HL-60/S4 (cell line): ENCODE data around the gene P2RY8.
"Not testable (repeated sequence)": the region's sequence is repeated elsewhere in the genome, so short reads cannot be mapped to it uniquely, and the experiment has no call there.

Experiments used
- in situ Hi-C: fragments of 300-500 bp; cut with MboI; formaldehyde crosslinking; loops from 2 replicates; pipeline ENCODE4 v1.14.3; 2022; ENCODE audit warnings: low sequenced_read_pairs

Gene P2RY8

DNA sequence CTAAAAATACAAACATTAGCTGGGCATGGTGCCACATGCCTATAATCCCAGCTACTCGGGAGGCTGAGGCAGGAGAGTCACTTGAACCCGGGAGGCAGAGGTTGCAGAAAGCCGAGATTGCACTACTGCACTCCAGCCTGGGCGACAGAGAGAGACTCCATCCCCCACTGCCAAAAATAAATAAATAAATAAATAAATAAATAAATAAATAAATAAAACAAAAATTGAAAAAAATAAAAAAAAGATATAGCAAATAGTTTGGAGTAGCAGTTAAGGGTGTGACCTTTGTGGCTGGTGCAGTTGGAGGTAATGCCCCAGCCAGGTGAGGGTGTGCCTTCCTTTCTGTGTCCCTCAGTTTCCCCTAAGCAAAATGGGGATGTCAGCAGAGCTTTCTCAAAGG, 14.1 kb downstream of the P2RY8 start:
- in situ Hi-C loops, result not testable (repeated sequence)

GRCh38 chrX:1521459-1521956, 15.5 kb downstream of the P2RY8 start:
- in situ Hi-C loops, result no loop called here

- in situ Hi-C loops, result no loop called here
These were observed 16.6 kb downstream of the P2RY8 start for GRCh38 chrX:1520350-1520749.

DNA sequence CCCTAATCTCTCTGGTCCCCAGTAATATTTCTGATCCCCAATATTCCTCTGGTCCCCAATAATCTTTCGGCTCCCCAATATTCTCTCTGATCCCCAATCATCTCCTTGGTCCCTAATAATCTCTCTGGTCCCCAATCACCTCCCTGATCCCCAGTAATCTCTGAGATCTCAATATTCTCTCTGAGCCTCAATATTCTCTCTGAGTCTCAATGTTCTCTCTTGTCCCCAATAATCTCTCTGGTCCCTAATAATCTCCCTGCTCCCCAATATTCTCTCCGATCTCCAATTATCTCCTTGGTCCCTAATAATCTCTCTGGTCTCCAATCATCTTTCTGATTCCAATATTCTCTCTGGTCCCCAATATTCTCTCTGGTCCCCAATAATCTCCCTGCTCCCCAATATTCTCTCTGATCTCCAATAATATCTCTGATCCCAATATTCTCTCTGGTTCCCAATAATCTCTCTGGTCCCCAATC, 17.9 kb downstream of the P2RY8 start:
- in situ Hi-C loops, result no loop called here

GRCh38 chrX:1518512-1518911, 18.5 kb downstream of the P2RY8 start:
- in situ Hi-C loops, result no loop called here

DNA sequence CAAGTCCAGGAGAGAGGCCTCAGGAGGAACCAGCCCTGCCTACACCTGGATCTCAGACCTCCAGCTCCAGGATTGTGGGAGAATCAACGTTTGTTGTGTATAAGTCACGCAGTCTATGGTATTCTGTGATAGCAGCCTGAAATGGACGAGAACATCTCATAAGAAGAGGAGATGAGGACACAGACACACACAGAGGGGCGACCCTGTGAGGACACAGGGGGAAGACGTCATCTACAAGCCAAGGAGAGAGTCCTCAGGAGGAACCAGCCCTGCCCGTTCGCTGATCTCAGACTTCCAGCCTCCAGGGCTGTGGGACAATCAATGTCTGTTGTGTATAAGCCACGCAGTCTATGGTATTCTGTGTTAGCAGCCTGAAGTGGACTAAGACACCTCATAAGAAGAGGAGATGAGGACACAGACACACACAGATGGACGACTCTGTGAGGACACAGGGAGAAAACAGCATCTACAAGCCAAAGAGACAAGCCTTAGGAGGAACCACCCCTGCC, 20.3 kb downstream of the P2RY8 start:
- in situ Hi-C loops, result no loop called here

DNA sequence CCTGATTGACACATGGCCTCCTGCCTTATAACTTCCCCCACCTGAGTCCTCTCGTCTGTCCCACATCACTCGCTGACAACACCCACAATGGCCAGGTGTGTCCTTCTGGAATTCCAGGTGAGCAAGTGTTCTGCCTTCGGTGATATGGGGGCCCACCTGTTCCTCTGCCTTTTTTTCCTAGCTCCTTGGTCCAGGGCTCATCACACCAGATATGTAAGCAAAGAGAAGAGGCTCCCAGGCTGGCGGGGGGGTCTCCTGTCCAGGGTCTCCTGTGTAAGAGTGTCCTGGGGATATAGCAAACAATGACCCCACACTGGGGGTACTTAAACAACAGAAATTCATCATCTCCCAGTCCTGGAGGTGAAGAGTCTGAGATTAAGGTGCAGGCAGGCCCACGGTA, 25.2 kb downstream of the P2RY8 start:
- in situ Hi-C loops, result no loop called here

- in situ Hi-C loops, result no loop called here
These were observed 25.8 kb downstream of the P2RY8 start for GRCh38 chrX:1511150-1511549.

GRCh38 chrX:1507511-1508463, 29.2 kb downstream of the P2RY8 start:
- in situ Hi-C loops, result no loop called here

DNA sequence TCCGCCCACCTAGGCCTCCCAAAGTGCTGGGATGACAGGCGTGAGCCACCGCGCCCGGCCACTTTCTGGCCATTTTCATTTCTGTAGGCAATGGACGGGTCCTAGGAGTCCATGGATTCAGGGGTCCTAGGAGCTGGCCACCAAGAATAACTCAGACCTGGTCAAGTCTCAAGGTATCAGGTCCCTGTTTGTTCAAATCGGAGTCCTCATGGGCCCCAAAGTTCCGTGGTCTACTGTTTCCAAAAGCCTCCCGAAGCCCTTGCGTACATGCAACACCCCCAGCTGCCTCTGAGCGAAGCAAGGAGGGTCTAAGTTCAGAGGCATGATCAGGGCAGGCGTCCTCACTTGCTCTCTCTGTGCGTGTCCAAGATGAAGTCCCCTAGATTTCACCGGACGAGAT, 30.1 kb downstream of the P2RY8 start:
- in situ Hi-C loops, result no loop called here

DNA sequence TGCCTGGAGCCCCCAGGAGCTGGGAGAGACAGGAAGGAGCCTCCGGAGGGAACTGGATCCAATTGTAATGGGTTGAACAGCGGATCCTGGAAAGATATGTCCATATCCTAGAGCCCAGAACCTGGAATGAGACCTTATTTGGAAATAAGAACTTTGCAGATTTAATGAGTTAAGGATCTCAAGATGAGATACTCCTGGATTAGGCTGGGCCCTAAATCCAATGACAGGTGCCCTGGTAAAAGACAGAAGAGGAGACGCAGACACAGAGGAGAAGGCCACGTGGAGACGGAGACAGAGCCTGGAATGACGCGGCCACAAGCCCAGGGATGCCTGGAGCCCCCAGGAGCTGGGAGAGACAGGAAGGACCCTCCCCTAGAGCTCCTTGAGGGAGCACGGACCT, 34.1 kb downstream of the P2RY8 start:
- in situ Hi-C loops, result no loop called here

DNA sequence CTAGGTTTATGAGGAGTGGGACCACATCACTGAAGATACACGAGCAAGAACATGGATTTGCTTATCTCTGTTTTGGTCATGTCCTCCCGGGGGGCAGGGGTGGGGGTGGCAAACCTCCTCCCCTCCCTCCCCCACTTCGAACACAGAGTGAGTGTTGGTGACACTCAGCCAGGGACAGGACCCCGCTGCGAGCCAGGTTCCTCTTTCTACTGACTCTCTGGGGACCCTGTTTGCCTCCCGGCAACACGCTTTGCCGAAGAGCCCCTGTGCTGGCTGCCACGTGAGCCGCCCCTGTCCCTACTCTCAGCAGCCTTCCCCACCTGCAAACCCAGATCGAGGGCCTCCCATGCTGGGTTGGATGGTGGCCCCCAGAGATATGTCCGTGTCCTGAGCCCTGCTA, 34.7 kb downstream of the P2RY8 start:
- in situ Hi-C loops, result no loop called here

DNA sequence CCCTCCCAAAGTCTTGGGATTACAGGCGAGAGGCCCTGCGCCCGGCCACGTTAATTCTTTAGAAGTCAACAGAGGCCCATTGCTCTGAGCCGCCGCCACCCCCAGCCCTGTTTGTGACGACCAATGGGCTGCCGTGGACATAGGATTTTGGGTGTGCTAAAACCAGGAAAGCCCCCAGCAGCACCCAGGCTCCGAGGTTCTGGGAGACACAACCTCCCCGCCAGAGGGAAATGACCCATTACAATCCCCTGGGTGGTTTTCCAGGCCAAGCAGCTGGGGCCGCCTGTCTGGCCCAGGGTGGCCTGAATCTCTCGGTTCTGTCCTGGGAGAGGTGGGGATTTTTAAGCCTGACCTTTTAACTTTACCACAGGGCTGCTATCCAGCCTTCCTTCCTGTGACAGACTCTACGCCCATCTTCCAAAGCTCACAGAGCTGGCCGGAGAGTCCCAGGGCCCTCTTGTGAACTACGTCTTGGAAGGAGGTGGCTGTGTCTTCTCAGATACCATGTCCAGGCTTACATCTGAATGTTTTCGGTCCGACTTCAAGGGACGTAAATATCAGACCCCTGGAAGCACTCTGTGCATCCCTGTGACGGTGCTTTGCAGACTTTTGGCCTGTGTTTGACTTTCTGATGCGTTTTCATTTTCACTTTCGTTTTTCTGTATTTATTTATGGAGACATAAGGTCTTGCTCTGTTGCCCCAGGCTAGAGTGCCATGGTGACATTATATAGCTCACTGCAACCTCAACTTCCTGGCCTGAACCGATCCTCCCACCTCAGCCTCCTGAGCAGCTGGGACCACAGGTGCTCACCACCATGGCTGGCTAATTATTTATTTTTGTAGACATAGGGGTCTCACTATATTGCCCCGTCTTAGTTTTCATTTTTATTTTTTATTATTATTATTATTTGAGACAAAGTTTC, 36.0 kb downstream of the P2RY8 start:
- in situ Hi-C loops, result no loop called here

- in situ Hi-C loops, result no loop called here
These were observed 40.9 kb downstream of the P2RY8 start for GRCh38 chrX:1496076-1496475.

- in situ Hi-C loops, result no loop called here
These were observed 43.0 kb downstream of the P2RY8 start for GRCh38 chrX:1493877-1494510.

GRCh38 chrX:1493412-1493811, 43.6 kb downstream of the P2RY8 start:
- in situ Hi-C loops, result no loop called here

DNA sequence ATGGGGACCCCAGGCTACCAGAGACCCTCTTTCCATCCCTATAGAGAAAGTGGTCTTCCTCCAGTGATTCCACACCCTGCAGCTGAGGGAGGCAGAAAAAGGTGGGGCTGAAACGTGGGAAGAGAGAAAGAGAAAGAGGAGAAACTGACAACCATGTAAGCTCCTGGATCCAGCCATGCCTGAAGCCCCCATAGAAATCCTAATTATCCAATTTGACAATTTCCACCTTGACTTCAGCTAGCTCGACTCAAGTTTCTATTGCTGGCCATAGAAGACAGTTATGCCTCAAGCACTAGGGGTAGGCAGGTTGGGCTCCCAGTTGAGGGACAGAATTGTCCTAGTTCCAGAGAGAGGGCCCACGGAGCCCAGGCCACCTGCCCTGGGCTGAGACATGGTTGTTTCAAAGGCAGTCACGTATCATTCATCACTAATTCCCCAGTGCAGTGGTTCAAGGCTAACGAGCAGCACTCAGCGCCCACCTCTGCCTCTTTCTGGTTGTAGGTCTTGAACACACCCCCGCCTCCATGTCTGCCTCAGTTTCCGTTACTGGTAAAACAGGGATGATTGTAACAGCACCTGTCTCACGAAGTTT, 44.5 kb downstream of the P2RY8 start:
- in situ Hi-C loops, result no loop called here

- in situ Hi-C loops, result no loop called here
These were observed 45.1 kb downstream of the P2RY8 start for GRCh38 chrX:1491851-1492349.

- in situ Hi-C loops, result not testable (repeated sequence)
These were observed 45.7 kb downstream of the P2RY8 start for GRCh38 chrX:1491248-1491647.

- in situ Hi-C loops, result not testable (repeated sequence)
These were observed 46.3 kb downstream of the P2RY8 start for GRCh38 chrX:1490723-1491122.
